Activated CD8-positive, alpha-beta memory T cell treated with anti-CD3 and anti-CD28 coated beads, Interleukin-2, amount 10 ng/mL, durations not matched to agents 7 days and 5 days (primary cell): ENCODE measurements around the gene MRPL37. TPM values are rescaled to one million over a fixed set of nuclear protein-coding genes. Genes with fewer than 3 reads are reported as not detected.

Source experiments
- ATAC-seq: fragments of 150-1000 bp; cut with Tn5 transposase; one replicate; pipeline ENCODE4 v1.10.0; 2021; ENCODE audit warnings: moderate library complexity
- CTCF ChIA-PET: fragments of 350-600 bp; sonication (Branson Sonifier 250); formaldehyde crosslinking; loops from one replicate; lab custom pipeline; 2021; ENCODE audit warnings: antibody characterized with exemption; lab: Charles Lee
- DNase-seq: peaks from one replicate; pipeline ENCODE4 v3.0.0-alpha.2; 2020
- H3K27ac Mint-ChIP-seq: one replicate; pipeline ENCODE4 v1.8.0; 2021; ENCODE audit warnings: mild to moderate bottlenecking, mixed read lengths
- H3K27me3 Mint-ChIP-seq: one replicate; pipeline ENCODE4 v1.8.0; 2021; ENCODE audit warnings: mixed read lengths
- H3K36me3 Mint-ChIP-seq: one replicate; pipeline ENCODE4 v1.8.0; 2021; ENCODE audit warnings: mild to moderate bottlenecking, mixed read lengths
- H3K4me1 Mint-ChIP-seq: one replicate; pipeline ENCODE4 v1.8.0; 2021; ENCODE audit warnings: mixed read lengths
- H3K4me3 Mint-ChIP-seq: one replicate; pipeline ENCODE4 v1.8.0; 2021; ENCODE audit warnings: mild to moderate bottlenecking, moderate library complexity, mixed read lengths
- H3K9me3 Mint-ChIP-seq: one replicate; pipeline ENCODE4 v1.8.0; 2022; ENCODE audit warnings: low read depth, mixed read lengths
- total RNA-seq, 2 experiments: library from RNA; stranded (reverse); gene quantifications; one replicate each; pipeline ENCODE4 v1.2.3, GENCODE V29; 2021

The MRPL37 gene
- total RNA-seq, 2 experiments from 2014 or later = 122 to 147 TPM

DNA sequence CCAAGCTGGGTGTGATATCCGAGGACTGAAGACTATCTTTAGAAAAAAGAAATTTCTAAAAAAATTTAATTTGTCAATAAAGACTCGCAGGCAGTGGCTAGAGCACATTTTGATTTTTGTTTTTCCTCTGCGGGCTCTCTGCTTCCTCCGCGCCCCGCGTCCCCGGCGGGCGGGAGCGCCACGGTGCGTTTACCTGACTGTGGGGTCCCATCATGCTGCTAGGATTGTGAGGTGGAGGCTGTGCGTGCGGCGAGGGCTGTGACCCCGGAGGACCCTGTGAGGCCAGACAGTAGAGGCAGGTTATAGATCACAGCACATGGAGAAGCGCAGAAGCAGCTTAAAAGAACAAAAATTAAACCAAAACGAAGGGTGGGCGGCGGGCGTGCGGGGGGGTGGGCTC, 57.9 kb downstream of the MRPL37 start:
- Mint-ChIP-seq H3K4me3 (no peak overlapping the region), H3K9me3 (no peaks in the 10 kb centered on the region), H3K27me3 (no peaks in the 10 kb centered on the region), H3K4me1 (peaks cover 12% of the 10 kb centered on the region), H3K27ac (no peak overlapping the region), H3K36me3 (no peaks in the 10 kb centered on the region)
- ATAC-seq (no peak), DNase-seq (no peak)
- CTCF ChIA-PET = no interaction called here

DNA sequence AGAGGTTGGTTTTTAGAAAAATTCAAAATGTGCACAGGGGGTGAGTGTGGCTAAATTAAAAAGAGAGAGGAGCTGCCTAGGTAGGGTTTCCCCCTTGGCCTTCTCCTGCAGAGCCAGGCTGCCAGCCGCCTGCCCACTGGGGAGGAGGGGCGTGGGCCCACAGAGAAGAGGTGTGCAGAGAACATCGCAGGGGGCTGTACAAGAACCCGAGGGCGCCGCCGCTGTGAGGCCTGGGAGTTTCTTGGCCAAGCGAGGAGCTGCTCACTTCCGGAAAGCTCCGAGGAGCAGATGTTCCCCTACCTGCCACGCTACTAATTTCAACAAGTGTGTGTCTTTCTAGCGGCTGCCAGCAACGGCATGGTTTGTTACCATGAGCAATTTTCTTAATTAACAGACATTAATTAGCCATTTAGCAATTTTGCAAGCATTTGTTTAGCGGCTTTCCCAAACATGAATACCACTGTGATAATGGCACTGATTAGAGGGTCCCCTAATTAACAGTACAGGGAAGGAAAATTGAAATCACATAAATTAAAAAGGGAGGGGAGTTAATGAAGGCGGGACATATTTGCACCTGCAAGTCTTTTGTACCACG, 59.7 kb downstream of the MRPL37 start:
- ATAC-seq (no peak), DNase-seq (no peak)
- no peaks in the 10 kb centered on the region for H3K36me3 Mint-ChIP-seq
- no peak overlapping the region for H3K27ac Mint-ChIP-seq
- H3K4me1 Mint-ChIP-seq = peaks cover 24% of the 10 kb centered on the region
- no peak overlapping the region for H3K4me3 Mint-ChIP-seq
- no peaks in the 10 kb centered on the region for H3K27me3 Mint-ChIP-seq
- CTCF ChIA-PET = no interaction called here
- no peaks in the 10 kb centered on the region for H3K9me3 Mint-ChIP-seq

DNA sequence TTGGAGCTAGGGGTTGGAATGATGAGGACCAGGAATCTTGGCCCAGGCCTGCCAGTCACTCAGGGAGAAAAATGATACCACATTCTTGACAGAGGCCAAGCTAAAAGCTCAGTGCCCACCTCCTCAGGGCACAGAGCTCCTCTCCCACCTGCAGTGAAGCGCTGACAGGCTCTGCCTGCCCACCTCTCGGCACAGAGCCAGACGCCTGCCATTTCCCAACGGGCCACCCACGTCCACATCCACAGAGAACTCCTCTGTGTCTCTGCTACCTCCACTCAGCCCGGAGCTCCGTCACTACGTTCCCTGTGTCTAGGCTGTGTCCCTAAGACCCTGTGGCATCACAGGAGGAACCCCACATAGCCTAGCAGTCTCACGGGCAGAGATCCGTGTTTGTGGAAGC, 60.8 kb downstream of the MRPL37 start:
- DNase-seq (no peak), ATAC-seq (no peak)
- Mint-ChIP-seq H3K9me3 (no peaks in the 10 kb centered on the region), H3K4me3 (no peak overlapping the region), H3K36me3 (no peaks in the 10 kb centered on the region), H3K27me3 (no peaks in the 10 kb centered on the region), H3K4me1 (peaks cover 27% of the 10 kb centered on the region), H3K27ac (no peak overlapping the region)
- CTCF ChIA-PET = interaction anchor here (2.3 kb wide), 1 partner anchor 228 kb away, joined by 5 read pairs; no protein-coding TSS in a partner anchor

DNA sequence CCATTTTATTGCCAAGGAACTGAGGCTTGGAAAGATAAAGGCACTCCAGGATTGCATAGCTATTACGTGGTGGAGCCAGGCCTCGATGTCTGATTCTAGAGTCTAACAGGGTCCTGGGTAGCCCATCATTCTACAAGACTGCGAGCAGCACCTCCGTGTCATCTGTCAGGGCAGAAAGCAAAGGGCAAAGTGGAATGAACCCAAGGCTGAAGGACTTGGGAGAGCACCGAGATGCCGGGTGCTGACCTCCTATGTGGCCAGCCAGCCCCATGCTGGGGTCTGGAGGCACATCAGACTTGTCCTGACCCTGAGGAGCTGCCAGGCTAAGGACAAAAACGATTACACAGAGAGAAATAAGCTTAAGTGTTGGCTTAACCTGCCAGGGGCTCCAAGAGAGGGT, 62.3 kb downstream of the MRPL37 start:
- H3K27me3 Mint-ChIP-seq = no peaks in the 10 kb centered on the region
- H3K27ac Mint-ChIP-seq = no peak overlapping the region
- peaks cover 24% of the 10 kb centered on the region for H3K4me1 Mint-ChIP-seq
- H3K36me3 Mint-ChIP-seq = no peaks in the 10 kb centered on the region
- H3K4me3 Mint-ChIP-seq = no peak overlapping the region
- DNase-seq = no peak
- H3K9me3 Mint-ChIP-seq = no peaks in the 10 kb centered on the region
- CTCF ChIA-PET = interaction anchor here (1.0 to 2.3 kb wide), 2 partner anchors 103 to 227 kb away, joined by 3 to 5 read pairs; no protein-coding TSS in a partner anchor
- no peak for ATAC-seq

DNA sequence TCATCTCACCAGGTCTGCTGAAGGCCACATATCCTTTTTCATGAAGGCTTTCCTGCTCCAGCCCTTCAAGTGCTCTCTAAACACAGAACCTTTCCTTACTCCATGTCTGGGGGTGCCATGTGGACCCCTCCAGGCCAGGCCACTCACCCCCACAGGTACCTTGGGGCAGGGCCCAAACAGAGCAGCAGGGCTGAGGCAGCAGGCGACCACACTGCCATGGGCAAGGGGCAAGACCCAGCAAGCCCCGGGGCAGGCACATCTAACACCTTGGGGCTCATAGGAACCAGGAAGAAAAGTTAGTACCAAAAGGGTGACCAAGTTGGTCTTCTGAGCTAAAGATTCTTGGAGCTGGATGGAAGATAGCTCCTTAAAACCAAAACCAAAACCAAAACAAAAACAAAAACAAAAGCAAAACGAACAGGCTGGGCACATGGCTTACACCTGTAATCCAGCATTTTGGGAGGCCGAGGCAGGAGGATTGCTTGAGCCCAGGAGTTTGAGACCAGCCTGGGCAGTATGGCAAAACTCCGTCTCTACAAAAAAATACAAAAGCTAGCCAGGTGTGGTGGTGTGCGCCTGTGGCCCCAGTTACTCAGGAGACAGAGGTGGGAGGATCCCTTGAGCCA, 63.7 kb downstream of the MRPL37 start:
- DNase-seq (no peak), ATAC-seq (peak; percentile 68)
- H3K27me3 Mint-ChIP-seq = no peaks in the 10 kb centered on the region
- no peaks in the 10 kb centered on the region for H3K36me3 Mint-ChIP-seq
- H3K27ac Mint-ChIP-seq = peak overlapping the region; percentile 79
- H3K4me1 Mint-ChIP-seq = peaks cover 19% of the 10 kb centered on the region
- H3K9me3 Mint-ChIP-seq = no peaks in the 10 kb centered on the region
- CTCF ChIA-PET = interaction anchor here (0.6 to 1.3 kb wide), 5 partner anchors 8 to 225 kb away, joined by 3 to 6 read pairs (median 3); no protein-coding TSS in a partner anchor
- H3K4me3 Mint-ChIP-seq = peak overlapping the region; percentile 38

DNA sequence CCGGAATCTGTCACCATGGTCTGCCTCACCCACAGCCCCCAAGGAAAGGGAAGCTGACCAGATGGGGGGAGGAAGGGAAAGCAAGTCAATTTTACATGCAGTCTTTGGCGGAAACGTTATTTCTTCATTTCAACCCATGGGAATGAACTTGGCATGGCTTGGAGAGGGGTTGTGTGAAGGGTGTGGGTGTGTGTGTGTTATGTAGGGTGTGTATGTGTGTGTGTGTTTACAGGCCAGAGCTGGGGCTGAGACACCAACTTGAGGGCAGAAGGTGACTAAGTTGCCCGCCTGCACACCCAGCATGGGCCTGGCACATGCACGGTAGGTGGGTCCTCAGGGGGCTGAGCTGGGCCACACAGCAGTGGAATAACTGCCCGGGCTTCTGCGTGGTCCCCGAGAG, 65.2 kb downstream of the MRPL37 start:
- no peak for DNase-seq
- Mint-ChIP-seq H3K27me3 (no peaks in the 10 kb centered on the region), H3K9me3 (no peaks in the 10 kb centered on the region), H3K27ac (no peak overlapping the region), H3K36me3 (no peaks in the 10 kb centered on the region), H3K4me1 (peaks cover 19% of the 10 kb centered on the region), H3K4me3 (no peak overlapping the region)
- CTCF ChIA-PET = no interaction called here
- ATAC-seq = no peak

DNA sequence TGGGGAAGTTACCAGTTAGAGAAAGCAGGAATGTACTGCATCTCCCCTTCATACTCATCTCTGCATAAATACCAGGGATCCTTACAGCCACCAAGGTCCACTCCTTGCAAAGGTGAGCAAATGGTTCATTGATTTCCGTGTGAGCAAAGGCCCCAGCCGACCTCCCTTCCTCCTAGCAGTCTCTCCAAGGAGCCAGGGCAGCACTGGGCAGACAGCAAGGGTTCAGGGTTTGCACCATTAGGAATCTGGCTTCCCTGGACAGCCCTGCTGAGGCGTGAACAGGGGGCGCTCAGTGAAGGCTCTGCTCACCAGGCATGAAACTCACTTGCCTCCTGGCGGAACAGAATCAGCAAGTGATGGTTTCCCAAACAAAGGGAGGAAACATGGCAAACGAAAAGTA, 65.7 kb downstream of the MRPL37 start:
- H3K36me3 Mint-ChIP-seq = no peaks in the 10 kb centered on the region
- CTCF ChIA-PET = interaction anchor here (1.0 kb wide), 2 partner anchors 13 to 223 kb away, joined by 3 to 4 read pairs; no protein-coding TSS in a partner anchor
- no peaks in the 10 kb centered on the region for H3K9me3 Mint-ChIP-seq
- H3K27ac Mint-ChIP-seq = no peak overlapping the region
- DNase-seq (no peak), ATAC-seq (no peak)
- H3K4me1 Mint-ChIP-seq = peaks cover 19% of the 10 kb centered on the region
- no peaks in the 10 kb centered on the region for H3K27me3 Mint-ChIP-seq
- no peak overlapping the region for H3K4me3 Mint-ChIP-seq

DNA sequence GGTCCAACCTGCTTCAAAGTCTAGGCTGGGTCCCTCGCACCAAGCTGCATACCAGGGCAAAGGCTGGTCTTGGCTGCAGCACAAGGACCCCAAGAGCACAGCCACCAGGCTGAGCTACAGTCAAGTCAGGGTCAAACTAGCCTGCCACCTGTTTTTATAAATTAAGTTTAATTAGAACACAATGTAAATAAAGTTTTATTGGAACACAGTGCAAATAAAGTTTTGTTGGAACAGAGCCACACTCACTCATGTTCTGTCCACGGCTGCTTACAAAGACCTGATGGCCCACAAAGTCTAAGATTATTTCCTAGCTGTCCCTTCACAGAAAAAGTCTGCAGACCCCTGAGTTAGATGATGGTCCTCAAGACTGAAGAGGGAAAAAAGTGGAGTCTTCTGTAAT, 66.2 kb downstream of the MRPL37 start:
- no peak overlapping the region for H3K27ac Mint-ChIP-seq
- no peak overlapping the region for H3K4me3 Mint-ChIP-seq
- ATAC-seq = no peak
- CTCF ChIA-PET = interaction anchor here (1.0 kb wide), 2 partner anchors 12 to 223 kb away, joined by 3 to 4 read pairs; no protein-coding TSS in a partner anchor
- H3K27me3 Mint-ChIP-seq = no peaks in the 10 kb centered on the region
- no peak for DNase-seq
- no peaks in the 10 kb centered on the region for H3K9me3 Mint-ChIP-seq
- peaks cover 19% of the 10 kb centered on the region for H3K4me1 Mint-ChIP-seq
- H3K36me3 Mint-ChIP-seq = no peaks in the 10 kb centered on the region

DNA sequence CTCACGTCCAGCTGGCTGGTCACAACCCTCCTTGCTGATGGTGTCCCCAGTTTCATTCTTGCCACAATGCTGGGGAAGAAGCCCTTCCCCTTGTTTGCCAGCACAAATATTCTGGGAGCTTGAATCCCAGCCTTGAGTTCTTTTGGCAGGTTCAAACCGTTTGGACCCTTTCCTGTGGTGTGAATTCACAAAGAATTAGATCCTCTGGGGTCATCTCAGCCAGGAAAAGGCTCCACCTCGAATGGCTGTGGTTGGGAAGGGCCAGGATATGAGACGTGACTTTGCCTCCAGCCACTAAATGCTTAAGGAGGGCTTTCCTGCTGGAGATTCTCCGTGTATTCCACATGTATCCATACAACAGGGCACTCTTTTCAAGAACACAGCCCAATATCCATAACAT, 66.9 kb downstream of the MRPL37 start:
- H3K4me1 Mint-ChIP-seq = peaks cover 19% of the 10 kb centered on the region
- CTCF ChIA-PET = no interaction called here

More for the DNA sequence above, 66.9 kb downstream of the MRPL37 start:
- Mint-ChIP-seq H3K9me3 (no peaks in the 10 kb centered on the region), H3K4me3 (no peak overlapping the region), H3K27ac (no peak overlapping the region), H3K36me3 (no peaks in the 10 kb centered on the region), H3K27me3 (no peaks in the 10 kb centered on the region)
- DNase-seq (no peak), ATAC-seq (no peak)

Other genes starting within 250 kb of the MRPL37 start
- gene LDLRAD1, start 182.0 kb upstream of the MRPL37 start, total RNA-seq = not detected
- 100 to 1,000 TPM; 165 to 171 TPM for gene TMEM59, start 147.0 kb upstream of the MRPL37 start, total RNA-seq
- 10 to 100 TPM; 11.8 to 13.1 TPM for gene TCEANC2, start 146.6 kb upstream of the MRPL37 start, total RNA-seq
- under 1 TPM in 1 of 2 experiments, not detected in 1; 0.09 TPM for gene CDCP2, start 47.2 kb upstream of the MRPL37 start, total RNA-seq
- gene CYB5RL, start 137 bp upstream of the MRPL37 start, total RNA-seq = 10 to 100 TPM; 14.5 to 17.0 TPM
- 100 to 1,000 TPM in 1 of 2 experiments, 10 to 100 TPM in 1; 88.7 to 116 TPM for gene SSBP3, start 206.2 kb downstream of the MRPL37 start, total RNA-seq